Panc1 (cell line): ENCODE results near the gene PAWR.

ENCODE experiments used
- CTCF ChIP-seq: fragments of 450-650 bp; IDR thresholded peaks from 2 replicates; pipeline ENCODE4 v1.5.1; 2017; ENCODE audit warnings: mild to moderate bottlenecking
- SIN3A ChIP-seq: IDR thresholded peaks from 2 replicates; pipeline ENCODE4 v1.6.1; 2012; ENCODE audit warnings: low read depth, mild to moderate bottlenecking, low read length, moderate library complexity, borderline replicate concordance; ENCODE audit not compliant: insufficient read depth

- no peak for TF ChIP-seq SIN3A
- TF ChIP-seq CTCF: no peak
Measured at GRCh38 chr12:79595273-79595672, 95.5 kb downstream of the PAWR start.
